ENCODE measurements around the gene HSF2BP.
"Not testable (repeated sequence)": the region's sequence is repeated elsewhere in the genome, so short reads cannot be mapped to it uniquely, and the experiment has no call there.

Gene HSF2BP

GRCh38 chr21:43562451-43562850, 96.8 kb downstream of the HSF2BP start:
- not testable (repeated sequence) for H3K9me3 ChIP-seq (ENCODE audit: control insufficient read depth in 1 of 2, low read length in 2 of 2); H3K4me3 ChIP-seq (ENCODE audit: low read depth in 1 of 2, low read length in 2 of 2); H3K4me1 ChIP-seq (ENCODE audit: control insufficient read depth in 1 of 2, insufficient read depth in 2 of 2, low read length in 2 of 2); H3K27ac ChIP-seq (ENCODE audit: low read length); H3K27me3 ChIP-seq (ENCODE audit: low read depth, low read length); H3K36me3 ChIP-seq (ENCODE audit: control insufficient read depth in 1 of 2, insufficient read depth in 2 of 2, low read length in 2 of 2)

DNA sequence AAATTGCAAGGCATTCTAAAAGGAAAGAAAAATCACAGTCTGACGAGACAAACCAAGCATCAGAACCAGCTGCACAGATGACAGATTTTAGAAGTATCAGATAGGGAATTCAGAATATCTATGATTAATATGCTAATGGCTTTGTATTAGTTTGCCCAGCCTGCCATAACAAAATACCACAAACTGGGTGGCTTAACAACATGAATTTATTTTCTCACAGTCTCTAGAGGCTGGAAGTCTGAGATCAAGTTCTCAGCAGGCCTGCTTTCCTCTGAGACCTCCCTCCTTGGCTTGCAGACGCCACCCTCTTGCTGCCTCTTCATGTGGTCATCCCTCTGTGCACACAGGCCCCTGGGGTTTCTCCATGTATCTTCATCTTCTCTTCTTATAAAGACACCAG, 118.7 kb downstream of the HSF2BP start:
- not testable (repeated sequence) for H3K4me1 ChIP-seq (ENCODE audit: control insufficient read depth in 1 of 2, insufficient read depth in 2 of 2, low read length in 2 of 2); H3K4me3 ChIP-seq (ENCODE audit: low read depth in 1 of 2, low read length in 2 of 2); H3K9me3 ChIP-seq (ENCODE audit: control insufficient read depth in 1 of 2, low read length in 2 of 2); H3K27me3 ChIP-seq (ENCODE audit: low read depth, low read length); H3K27ac ChIP-seq (ENCODE audit: low read length); H3K36me3 ChIP-seq (ENCODE audit: control insufficient read depth in 1 of 2, insufficient read depth in 2 of 2, low read length in 2 of 2)

GRCh38 chr21:43522495-43523131, 136.7 kb downstream of the HSF2BP start:
- not testable (repeated sequence) for H3K27ac ChIP-seq (ENCODE audit: low read length); H3K27me3 ChIP-seq (ENCODE audit: low read depth, low read length)

GRCh38 chr21:43517701-43518100, 141.6 kb downstream of the HSF2BP start:
- H3K4me3 ChIP-seq (ENCODE audit: low read depth in 1 of 2, low read length in 2 of 2); H3K4me1 ChIP-seq (ENCODE audit: control insufficient read depth in 1 of 2, insufficient read depth in 2 of 2, low read length in 2 of 2); H3K27me3 ChIP-seq (ENCODE audit: low read depth, low read length); H3K27ac ChIP-seq (ENCODE audit: low read length); H3K36me3 ChIP-seq (ENCODE audit: control insufficient read depth in 1 of 2, insufficient read depth in 2 of 2, low read length in 2 of 2); H3K9me3 ChIP-seq (ENCODE audit: control insufficient read depth in 1 of 2, low read length in 2 of 2): not testable (repeated sequence)

More at GRCh38 chr21:43522495-43523131, 136.7 kb downstream of the HSF2BP start:
- not testable (repeated sequence) for H3K4me1 ChIP-seq (ENCODE audit: control insufficient read depth in 1 of 2, insufficient read depth in 2 of 2, low read length in 2 of 2); H3K4me3 ChIP-seq (ENCODE audit: low read depth in 1 of 2, low read length in 2 of 2); H3K9me3 ChIP-seq (ENCODE audit: control insufficient read depth in 1 of 2, low read length in 2 of 2); H3K36me3 ChIP-seq (ENCODE audit: control insufficient read depth in 1 of 2, insufficient read depth in 2 of 2, low read length in 2 of 2)

DNA sequence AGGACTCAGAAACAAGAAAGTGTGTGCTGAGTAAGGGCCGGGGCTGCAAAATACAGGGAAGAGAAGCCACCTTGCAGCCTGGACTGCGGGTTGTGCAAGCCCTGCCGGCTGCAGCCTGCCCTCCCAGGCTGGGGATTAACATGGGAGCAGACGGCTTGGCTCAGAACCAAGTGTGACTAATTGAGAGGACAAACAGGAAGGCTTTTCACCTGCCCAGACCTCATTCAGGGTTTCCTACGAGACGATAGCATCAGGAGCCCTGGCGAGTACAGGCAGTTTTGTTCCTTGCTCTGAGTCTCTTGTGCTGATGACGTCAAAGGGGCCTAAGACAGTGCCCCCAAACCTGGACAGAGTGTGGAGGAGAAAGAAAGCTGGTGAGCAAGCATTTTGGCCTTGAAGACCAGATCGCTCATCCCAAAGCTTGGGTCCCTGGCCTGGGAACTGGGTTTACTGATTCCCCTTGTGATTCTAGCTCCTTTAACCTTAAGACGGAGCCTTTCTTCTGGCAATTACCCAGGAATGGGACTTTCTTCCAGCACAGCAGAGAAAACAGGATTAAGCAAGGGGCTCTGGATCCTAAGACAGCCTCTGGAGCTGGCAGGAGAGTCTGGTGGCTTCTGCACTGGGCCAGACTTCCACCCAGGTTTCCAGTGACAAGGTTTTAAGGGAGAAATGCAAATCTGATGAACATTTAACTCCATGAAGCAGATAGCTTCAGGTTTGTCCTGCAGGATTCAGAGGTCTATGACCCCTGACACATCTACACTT, 142.2 kb downstream of the HSF2BP start:
- H3K27ac ChIP-seq (ENCODE audit: low read length); H3K4me3 ChIP-seq (ENCODE audit: low read depth in 1 of 2, low read length in 2 of 2); H3K36me3 ChIP-seq (ENCODE audit: control insufficient read depth in 1 of 2, insufficient read depth in 2 of 2, low read length in 2 of 2); H3K27me3 ChIP-seq (ENCODE audit: low read depth, low read length); H3K9me3 ChIP-seq (ENCODE audit: control insufficient read depth in 1 of 2, low read length in 2 of 2); H3K4me1 ChIP-seq (ENCODE audit: control insufficient read depth in 1 of 2, insufficient read depth in 2 of 2, low read length in 2 of 2): not testable (repeated sequence)

DNA sequence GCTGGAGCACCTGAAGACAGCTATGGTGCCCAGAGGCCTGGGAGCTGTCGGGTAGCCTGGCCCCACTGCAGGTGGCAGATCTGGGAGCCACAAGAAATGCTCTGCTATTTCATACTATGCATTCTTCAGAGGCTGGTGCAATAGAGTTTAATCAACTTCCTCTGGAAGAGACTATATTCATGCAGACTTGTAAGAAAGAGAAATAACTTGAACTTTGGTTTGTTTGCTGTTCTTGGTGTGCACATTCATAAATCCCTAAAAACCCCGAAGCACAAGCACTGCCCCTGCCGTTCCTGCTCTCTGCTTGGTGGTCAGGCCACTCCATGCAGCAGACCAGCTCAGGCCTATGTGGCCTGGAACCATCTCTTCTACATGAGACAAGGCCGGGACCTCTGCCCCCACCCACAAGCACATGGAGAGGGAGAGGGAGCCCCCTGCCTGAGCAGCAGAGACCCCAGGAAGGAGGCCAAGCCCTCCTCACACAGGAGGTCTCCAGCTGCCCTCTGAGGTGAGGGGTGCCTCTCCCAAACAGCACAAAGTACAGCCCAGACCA, 142.9 kb downstream of the HSF2BP start:
- not testable (repeated sequence) for H3K4me3 ChIP-seq (ENCODE audit: low read depth in 1 of 2, low read length in 2 of 2); H3K27ac ChIP-seq (ENCODE audit: low read length); H3K36me3 ChIP-seq (ENCODE audit: control insufficient read depth in 1 of 2, insufficient read depth in 2 of 2, low read length in 2 of 2); H3K27me3 ChIP-seq (ENCODE audit: low read depth, low read length); H3K9me3 ChIP-seq (ENCODE audit: control insufficient read depth in 1 of 2, low read length in 2 of 2); H3K4me1 ChIP-seq (ENCODE audit: control insufficient read depth in 1 of 2, insufficient read depth in 2 of 2, low read length in 2 of 2)

DNA sequence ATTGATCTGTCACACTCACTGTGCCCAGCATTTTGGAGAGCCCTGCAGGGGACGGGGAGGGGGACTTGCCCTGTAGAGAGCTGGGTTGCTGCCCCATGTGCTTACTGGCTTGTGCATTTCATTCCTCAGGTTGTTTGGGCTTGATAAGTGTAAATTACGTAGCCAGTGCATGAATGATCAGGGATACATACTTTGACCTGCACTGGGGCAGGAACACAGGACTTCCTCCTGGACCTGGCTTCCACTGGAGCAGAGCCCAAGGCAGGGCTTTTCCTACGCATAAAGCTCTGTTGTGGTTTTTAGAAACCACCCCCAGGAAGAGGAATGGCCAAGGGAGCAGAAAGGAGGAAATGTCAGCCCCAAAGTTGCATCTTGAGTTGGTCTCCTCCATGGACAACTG, 144.5 kb downstream of the HSF2BP start:
- H3K36me3 ChIP-seq (ENCODE audit: control insufficient read depth in 1 of 2, insufficient read depth in 2 of 2, low read length in 2 of 2); H3K9me3 ChIP-seq (ENCODE audit: control insufficient read depth in 1 of 2, low read length in 2 of 2); H3K4me1 ChIP-seq (ENCODE audit: control insufficient read depth in 1 of 2, insufficient read depth in 2 of 2, low read length in 2 of 2); H3K27me3 ChIP-seq (ENCODE audit: low read depth, low read length); H3K27ac ChIP-seq (ENCODE audit: low read length); H3K4me3 ChIP-seq (ENCODE audit: low read depth in 1 of 2, low read length in 2 of 2): not testable (repeated sequence)

DNA sequence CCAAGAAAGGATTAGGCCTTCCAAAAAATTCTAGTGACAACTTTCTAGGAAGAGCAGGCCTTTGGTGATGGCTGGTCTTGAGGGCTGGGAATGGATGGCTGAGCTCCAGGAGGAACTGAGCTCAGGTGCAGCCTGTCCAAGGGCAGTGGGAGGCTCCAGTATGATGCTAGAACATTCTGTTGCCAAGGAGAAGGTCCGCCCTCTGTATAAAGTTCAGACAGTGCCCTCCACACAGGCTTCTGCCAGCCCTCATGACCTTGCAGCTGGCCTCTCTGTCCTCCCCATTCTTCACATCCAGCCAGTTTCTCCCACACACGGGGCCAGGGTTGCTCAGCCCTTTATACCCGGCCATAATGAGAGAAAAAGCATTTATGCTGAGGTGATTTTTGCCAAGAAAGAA, 146.3 kb downstream of the HSF2BP start:
- not testable (repeated sequence) for H3K27ac ChIP-seq (ENCODE audit: low read length); H3K27me3 ChIP-seq (ENCODE audit: low read depth, low read length); H3K4me3 ChIP-seq (ENCODE audit: low read depth in 1 of 2, low read length in 2 of 2); H3K9me3 ChIP-seq (ENCODE audit: control insufficient read depth in 1 of 2, low read length in 2 of 2); H3K4me1 ChIP-seq (ENCODE audit: control insufficient read depth in 1 of 2, insufficient read depth in 2 of 2, low read length in 2 of 2); H3K36me3 ChIP-seq (ENCODE audit: control insufficient read depth in 1 of 2, insufficient read depth in 2 of 2, low read length in 2 of 2)

- H3K27ac ChIP-seq (ENCODE audit: low read length); H3K36me3 ChIP-seq (ENCODE audit: control insufficient read depth in 1 of 2, insufficient read depth in 2 of 2, low read length in 2 of 2); H3K4me1 ChIP-seq (ENCODE audit: control insufficient read depth in 1 of 2, insufficient read depth in 2 of 2, low read length in 2 of 2); H3K4me3 ChIP-seq (ENCODE audit: low read depth in 1 of 2, low read length in 2 of 2); H3K9me3 ChIP-seq (ENCODE audit: control insufficient read depth in 1 of 2, low read length in 2 of 2); H3K27me3 ChIP-seq (ENCODE audit: low read depth, low read length): not testable (repeated sequence)
Measured at GRCh38 chr21:43511209-43511608, 148.1 kb downstream of the HSF2BP start.

GRCh38 chr21:43510669-43511068, 148.6 kb downstream of the HSF2BP start:
- not testable (repeated sequence) for H3K9me3 ChIP-seq (ENCODE audit: control insufficient read depth in 1 of 2, low read length in 2 of 2); H3K27me3 ChIP-seq (ENCODE audit: low read depth, low read length); H3K27ac ChIP-seq (ENCODE audit: low read length); H3K36me3 ChIP-seq (ENCODE audit: control insufficient read depth in 1 of 2, insufficient read depth in 2 of 2, low read length in 2 of 2); H3K4me3 ChIP-seq (ENCODE audit: low read depth in 1 of 2, low read length in 2 of 2); H3K4me1 ChIP-seq (ENCODE audit: control insufficient read depth in 1 of 2, insufficient read depth in 2 of 2, low read length in 2 of 2)

- H3K27ac ChIP-seq (ENCODE audit: low read length); H3K4me1 ChIP-seq (ENCODE audit: control insufficient read depth in 1 of 2, insufficient read depth in 2 of 2, low read length in 2 of 2); H3K9me3 ChIP-seq (ENCODE audit: control insufficient read depth in 1 of 2, low read length in 2 of 2): not testable (repeated sequence)
Measured at GRCh38 chr21:43503892-43504291, 155.4 kb downstream of the HSF2BP start.

More at GRCh38 chr21:43503892-43504291, 155.4 kb downstream of the HSF2BP start:
- H3K27me3 ChIP-seq (ENCODE audit: low read depth, low read length); H3K36me3 ChIP-seq (ENCODE audit: control insufficient read depth in 1 of 2, insufficient read depth in 2 of 2, low read length in 2 of 2); H3K4me3 ChIP-seq (ENCODE audit: low read depth in 1 of 2, low read length in 2 of 2): not testable (repeated sequence)
